ENCODE data around the gene NFATC1.

DNA sequence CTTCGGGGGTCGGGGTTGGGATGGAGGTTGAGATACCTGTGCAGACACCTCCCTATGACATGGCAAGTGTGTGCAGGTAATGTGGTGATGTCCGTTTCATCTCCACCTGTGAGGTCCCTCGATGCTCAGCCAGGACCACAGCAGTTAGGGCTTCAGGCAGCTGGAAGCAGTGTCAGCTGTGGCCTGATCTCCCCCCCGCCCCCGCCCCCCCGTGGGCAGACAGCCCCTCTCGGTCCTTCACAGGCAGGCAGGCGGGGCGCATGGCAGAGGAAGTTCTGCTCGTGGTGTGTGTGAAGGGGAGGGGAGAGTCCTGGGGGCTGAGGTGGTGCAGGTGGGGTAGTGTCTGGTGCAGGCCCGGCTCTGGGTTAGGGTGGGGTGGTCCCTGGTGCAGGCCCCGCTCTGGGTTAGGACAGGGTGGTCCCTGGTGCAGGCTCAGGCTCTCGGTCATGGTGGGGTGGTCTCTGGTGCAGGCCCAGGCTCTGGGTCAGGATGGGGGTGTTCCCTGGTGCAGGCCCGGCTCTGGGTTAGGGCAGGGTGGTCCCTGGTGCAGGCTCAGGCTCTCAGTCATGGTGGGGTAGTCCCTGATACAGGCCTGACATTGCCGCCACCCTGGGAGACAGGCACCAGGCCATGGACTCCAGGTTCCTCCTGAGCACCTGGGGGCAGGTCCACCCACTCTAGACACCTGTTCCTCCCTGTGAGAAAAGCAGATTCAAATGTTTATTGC lies 94.3 kb downstream of the NFATC1 start:
- TF ChIP-seq, protein P1, sequence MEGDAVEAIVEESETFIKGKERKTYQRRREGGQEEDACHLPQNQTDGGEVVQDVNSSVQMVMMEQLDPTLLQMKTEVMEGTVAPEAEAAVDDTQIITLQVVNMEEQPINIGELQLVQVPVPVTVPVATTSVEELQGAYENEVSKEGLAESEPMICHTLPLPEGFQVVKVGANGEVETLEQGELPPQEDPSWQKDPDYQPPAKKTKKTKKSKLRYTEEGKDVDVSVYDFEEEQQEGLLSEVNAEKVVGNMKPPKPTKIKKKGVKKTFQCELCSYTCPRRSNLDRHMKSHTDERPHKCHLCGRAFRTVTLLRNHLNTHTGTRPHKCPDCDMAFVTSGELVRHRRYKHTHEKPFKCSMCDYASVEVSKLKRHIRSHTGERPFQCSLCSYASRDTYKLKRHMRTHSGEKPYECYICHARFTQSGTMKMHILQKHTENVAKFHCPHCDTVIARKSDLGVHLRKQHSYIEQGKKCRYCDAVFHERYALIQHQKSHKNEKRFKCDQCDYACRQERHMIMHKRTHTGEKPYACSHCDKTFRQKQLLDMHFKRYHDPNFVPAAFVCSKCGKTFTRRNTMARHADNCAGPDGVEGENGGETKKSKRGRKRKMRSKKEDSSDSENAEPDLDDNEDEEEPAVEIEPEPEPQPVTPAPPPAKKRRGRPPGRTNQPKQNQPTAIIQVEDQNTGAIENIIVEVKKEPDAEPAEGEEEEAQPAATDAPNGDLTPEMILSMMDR (IDR thresholded peaks at IDR 0.05), result no peak
- TF ChIP-seq EP300 (IDR thresholded peaks at IDR 0.05; ENCODE audit: low read depth), result no peak

All from transverse colon (tissue), 3 donors.